Caco-2 (cell line): ENCODE results near the gene NUP160. TPM values are rescaled to one million over a fixed set of nuclear protein-coding genes. Genes with fewer than 3 reads are reported as not detected.

Experiments
- BruUV-seq: library from RNA; stranded (reverse); fragments of 400-500 nt; replicated peaks from 2 replicates; lab custom pipeline; 2021; lab: Mats Ljungman, UMichigan
- CTCF ChIA-PET: fragments of 300-600 bp; sonication (Branson Sonifier 250); formaldehyde crosslinking; loops from one replicate; lab custom pipeline; 2022; ENCODE audit warnings: antibody characterized with exemption; lab: Charles Lee
- POLR2A ChIA-PET: fragments of 300-600 bp; sonication (Branson Sonifier 250); formaldehyde crosslinking; loops from one replicate; lab custom pipeline; 2022; ENCODE audit warnings: antibody characterized with exemption; lab: Charles Lee
- DNase-seq, 2 experiments: peaks; one replicate each; pipeline versions ENCODE4 v3.0.0 to v3.0.0-alpha.2; 2020 to 2022
- H3K27me3 ChIP-seq: replicated peaks from 2 replicates; pipeline ENCODE4 v1.6.0; 2011; ENCODE audit warnings: low read length; ENCODE audit not compliant: control insufficient read depth, insufficient read depth
- H3K36me3 ChIP-seq: 2 replicates; pipeline ENCODE4 v1.5.1; 2011; ENCODE audit warnings: low read length; ENCODE audit not compliant: control insufficient read depth, insufficient read depth
- H3K4me1 ChIP-seq: fragments of 250-450 bp; sonication (Bioruptor Pico); 2 replicates; pipeline ENCODE4 v1.5.1; 2020; ENCODE audit warnings: mild to moderate bottlenecking
- H3K4me3 ChIP-seq: 2 replicates; pipeline ENCODE4 v1.5.1; 2011; ENCODE audit warnings: low read depth, mild to moderate bottlenecking, control low read depth, low read length
- H3K9me3 ChIP-seq: fragments of 250-450 bp; sonication (Bioruptor Pico); 2 replicates; pipeline ENCODE4 v1.5.1; 2020; ENCODE audit warnings: mild to moderate bottlenecking, moderate library complexity
- H3K27ac Mint-ChIP-seq: one replicate; pipeline ENCODE4 v1.8.0; 2022; ENCODE audit warnings: mixed read lengths; ENCODE audit not compliant: unreplicated experiment
- H3K27me3 Mint-ChIP-seq: one replicate; pipeline ENCODE4 v1.8.0; 2022; ENCODE audit warnings: mixed read lengths; ENCODE audit not compliant: insufficient read depth, unreplicated experiment
- H3K36me3 Mint-ChIP-seq: one replicate; pipeline ENCODE4 v1.8.0; 2022; ENCODE audit warnings: mild to moderate bottlenecking, mixed read lengths; ENCODE audit not compliant: insufficient read depth, unreplicated experiment
- H3K4me1 Mint-ChIP-seq: one replicate; pipeline ENCODE4 v1.8.0; 2022; ENCODE audit warnings: low read depth, mixed read lengths; ENCODE audit not compliant: unreplicated experiment
- H3K4me3 Mint-ChIP-seq: one replicate; pipeline ENCODE4 v1.8.0; 2022; ENCODE audit warnings: mild to moderate bottlenecking, moderate library complexity, mixed read lengths; ENCODE audit not compliant: unreplicated experiment
- H3K9me3 Mint-ChIP-seq: one replicate; pipeline ENCODE4 v1.8.0; 2022; ENCODE audit warnings: mixed read lengths; ENCODE audit not compliant: unreplicated experiment
- CTCF ChIP-seq, 2 experiments: fragments of 200-600 bp in 1 of 2; IDR thresholded peaks; 1 replicate in 1 of 2; 2 replicates in 1 of 2; pipeline versions ENCODE4 v1.5.1 to v1.8.0; 2011 to 2022; ENCODE audit warnings: antibody characterized with exemption in 1 of 2, control low read depth in 1 of 2, inconsistent platforms in 1 of 2, low read depth in 1 of 2, low read length in 1 of 2, mild to moderate bottlenecking in 1 of 2, moderate library complexity in 1 of 2; ENCODE audit not compliant: insufficient read depth in 1 of 2, severe bottlenecking in 1 of 2, unreplicated experiment in 1 of 2
- intact Hi-C: fragments of 100-400 bp; cut with micrococcal nuclease; formaldehyde crosslinking; loops from one replicate; pipeline ENCODE4 v1.10.0; 2022; ENCODE audit not compliant: unreplicated experiment
- total RNA-seq: library from RNA; stranded (reverse); gene quantifications from 2 replicates; pipeline ENCODE4 v1.2.3, GENCODE V29; 2022

NUP160 gene
- total RNA-seq, 1 experiment from 2014 or later, result 72.9 TPM

GRCh38 chr11:47852053-47852452 lies 3.9 kb upstream of the NUP160 start:
- Histone ChIP-seq H3K4me1 (peaks cover 3% of the 10 kb centered on the region), H3K36me3 (no peaks in the 10 kb centered on the region), H3K27me3 (no peaks in the 10 kb centered on the region), H3K4me3 (no peak overlapping the region), H3K9me3 (no peaks in the 10 kb centered on the region)
- no peak for TF ChIP-seq CTCF (IDR thresholded peaks at IDR 0.05; ENCODE audit: insufficient read depth in 1 of 2, low read depth in 1 of 2, low read length in 1 of 2, severe bottlenecking in 1 of 2, unreplicated experiment in 1 of 2)
- Mint-ChIP-seq H3K4me1 (peaks cover 9% of the 10 kb centered on the region), H3K36me3 (peaks cover 21% of the 10 kb centered on the region), H3K27ac (no peak overlapping the region), H3K9me3 (no peaks in the 10 kb centered on the region), H3K4me3 (no peak overlapping the region), H3K27me3 (no peaks in the 10 kb centered on the region)
- intact Hi-C loops, result loop anchor here (5.0 to 10.0 kb wide), 4 partner anchors 207 to 477 kb away; partner anchors contain the start of genes MTCH2 and SPI1
- no peak for DNase-seq
- POLR2A ChIA-PET, result no interaction called here
- CTCF ChIA-PET, result interaction anchor here (0.6 kb wide), 1 partner anchor 204 kb away, joined by 3 read pairs; no protein-coding TSS in a partner anchor
- no TSS peak for BruUV-seq

DNA sequence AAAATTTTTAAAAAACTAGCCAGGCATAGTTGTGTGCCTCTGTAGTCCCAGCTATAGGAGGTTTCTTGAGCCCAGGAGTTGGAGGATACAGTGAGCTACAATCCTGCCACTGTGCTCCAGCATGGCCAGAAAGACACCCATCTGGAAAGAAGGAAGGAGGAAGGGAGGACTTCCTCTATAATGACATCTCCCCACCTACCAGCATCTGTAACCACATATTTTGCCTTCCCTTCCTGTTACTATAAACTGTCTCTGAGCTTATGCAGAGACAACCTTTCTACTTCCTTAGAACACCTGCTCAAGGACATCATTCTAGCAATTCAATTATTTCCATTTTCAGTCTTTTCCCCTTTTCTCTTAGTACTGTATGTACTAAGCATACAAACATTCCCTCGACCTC lies 2.2 kb upstream of the NUP160 start:
- intact Hi-C loops, result loop anchor here (5.0 to 10.0 kb wide), 4 partner anchors 206 to 476 kb away; partner anchors contain the start of genes MTCH2 and SPI1
- Mint-ChIP-seq H3K4me1 (peaks cover 12% of the 10 kb centered on the region), H3K36me3 (peaks cover 36% of the 10 kb centered on the region), H3K4me3 (peak overlapping the region; percentile 3), H3K27me3 (no peaks in the 10 kb centered on the region), H3K27ac (no peak overlapping the region), H3K9me3 (no peaks in the 10 kb centered on the region)
- Histone ChIP-seq H3K36me3 (no peaks in the 10 kb centered on the region; the same call in 1 of the 2 replicates), H3K4me1 (peaks cover 11% of the 10 kb centered on the region), H3K27me3 (no peaks in the 10 kb centered on the region), H3K9me3 (no peaks in the 10 kb centered on the region), H3K4me3 (no peak overlapping the region)
- no peak for TF ChIP-seq CTCF (IDR thresholded peaks at IDR 0.05; ENCODE audit: insufficient read depth in 1 of 2, low read depth in 1 of 2, low read length in 1 of 2, severe bottlenecking in 1 of 2, unreplicated experiment in 1 of 2)
- POLR2A ChIA-PET, result interaction anchor here (0.6 kb wide), 1 partner anchor 207 kb away, joined by 6 read pairs; no protein-coding TSS in a partner anchor
- BruUV-seq, result no TSS peak
- CTCF ChIA-PET, result no interaction called here
- DNase-seq, result no peak

- H3K4me1 Mint-ChIP-seq, result peaks cover 12% of the 10 kb centered on the region
- H3K4me1 ChIP-seq, result peaks cover 11% of the 10 kb centered on the region
- H3K9me3 ChIP-seq, result no peaks in the 10 kb centered on the region
- peaks cover 40% of the 10 kb centered on the region for H3K36me3 Mint-ChIP-seq
- TSS peak; percentile 86 for BruUV-seq
- no peaks in the 10 kb centered on the region; the same call in 1 of the 2 replicates for H3K36me3 ChIP-seq
- H3K4me3 Mint-ChIP-seq, result peak overlapping the region; percentile 90
- no peak for TF ChIP-seq CTCF (IDR thresholded peaks at IDR 0.05; ENCODE audit: insufficient read depth in 1 of 2, low read depth in 1 of 2, low read length in 1 of 2, severe bottlenecking in 1 of 2, unreplicated experiment in 1 of 2)
- POLR2A ChIA-PET, result interaction anchor here (1.0 to 1.1 kb wide), 4 partner anchors 60 to 81 kb away, joined by 3 to 4 read pairs (median 3); no protein-coding TSS in a partner anchor
- no peaks in the 10 kb centered on the region for H3K9me3 Mint-ChIP-seq
- H3K27ac Mint-ChIP-seq, result peak overlapping the region; percentile 98
- DNase-seq, result no peak
- intact Hi-C loops, result loop anchor here (2.0 kb wide), 1 partner anchor 82 kb away; the partner anchor contains the start of gene FNBP4
- no peaks in the 10 kb centered on the region for H3K27me3 Mint-ChIP-seq
- peak overlapping the region; percentile 96 for H3K4me3 ChIP-seq
- CTCF ChIA-PET, result no interaction called here
- H3K27me3 ChIP-seq, result no peaks in the 10 kb centered on the region
Measured at GRCh38 chr11:47848700-47849155, 578 bp upstream of the NUP160 start.
